Measurements from ENCODE around the gene MED27. TPM values are rescaled to one million over a fixed set of nuclear protein-coding genes. Genes with fewer than 3 reads are reported as not detected.

The MED27 gene
- polyA plus RNA-seq, 1 experiment = 36.9 TPM

DNA sequence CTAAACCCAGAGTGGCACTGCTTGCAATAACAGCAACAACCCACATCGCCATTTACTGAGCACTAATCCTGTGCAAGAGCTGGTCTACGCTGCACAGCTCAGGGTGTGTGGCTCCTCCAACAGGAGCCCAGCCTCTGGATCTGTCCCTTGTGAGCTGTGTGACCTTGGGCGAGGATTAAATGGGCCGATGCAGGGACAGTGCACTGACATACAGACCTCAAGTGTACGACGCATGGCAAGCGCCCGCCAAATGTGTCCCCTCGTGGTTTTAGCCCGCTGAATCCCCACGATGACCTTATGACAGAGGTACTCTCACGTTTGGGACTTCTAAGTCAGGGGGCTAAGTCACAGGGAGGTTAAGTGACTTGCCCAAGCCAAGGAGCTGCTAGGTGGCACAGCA is 209.5 kb downstream of the MED27 start:
- no peaks in the 10 kb centered on the region; the same call in 1 of the 2 replicates for H3K36me3 ChIP-seq (ENCODE audit: control insufficient read depth, insufficient read depth, low read length)
- ChIA-PET CTCF (interaction anchor here (0.6 kb wide), 1 partner anchor 416 kb away, joined by 3 read pairs; no protein-coding TSS in a partner anchor), POLR2A (no interaction called here)
- TF ChIP-seq, protein P1, sequence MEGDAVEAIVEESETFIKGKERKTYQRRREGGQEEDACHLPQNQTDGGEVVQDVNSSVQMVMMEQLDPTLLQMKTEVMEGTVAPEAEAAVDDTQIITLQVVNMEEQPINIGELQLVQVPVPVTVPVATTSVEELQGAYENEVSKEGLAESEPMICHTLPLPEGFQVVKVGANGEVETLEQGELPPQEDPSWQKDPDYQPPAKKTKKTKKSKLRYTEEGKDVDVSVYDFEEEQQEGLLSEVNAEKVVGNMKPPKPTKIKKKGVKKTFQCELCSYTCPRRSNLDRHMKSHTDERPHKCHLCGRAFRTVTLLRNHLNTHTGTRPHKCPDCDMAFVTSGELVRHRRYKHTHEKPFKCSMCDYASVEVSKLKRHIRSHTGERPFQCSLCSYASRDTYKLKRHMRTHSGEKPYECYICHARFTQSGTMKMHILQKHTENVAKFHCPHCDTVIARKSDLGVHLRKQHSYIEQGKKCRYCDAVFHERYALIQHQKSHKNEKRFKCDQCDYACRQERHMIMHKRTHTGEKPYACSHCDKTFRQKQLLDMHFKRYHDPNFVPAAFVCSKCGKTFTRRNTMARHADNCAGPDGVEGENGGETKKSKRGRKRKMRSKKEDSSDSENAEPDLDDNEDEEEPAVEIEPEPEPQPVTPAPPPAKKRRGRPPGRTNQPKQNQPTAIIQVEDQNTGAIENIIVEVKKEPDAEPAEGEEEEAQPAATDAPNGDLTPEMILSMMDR (IDR thresholded peaks at IDR 0.05; ENCODE audit: insufficient read depth, low read depth, low read length) = no peak
- DNase-seq (ENCODE audit: low read depth) = no peak
- no peak overlapping the region for H3K4me3 ChIP-seq (ENCODE audit: low read depth, low read length)
- no peaks in the 10 kb centered on the region for H3K27me3 ChIP-seq (ENCODE audit: control insufficient read depth, insufficient read depth, low read length)

- TF ChIP-seq, protein P1 (IDR thresholded peaks at IDR 0.05; ENCODE audit: insufficient read depth, low read depth, low read length) = no peak
- ChIA-PET POLR2A (no interaction called here), CTCF (interaction anchor here (0.6 to 0.9 kb wide), 3 partner anchors 15 to 417 kb away, joined by 3 to 6 read pairs (median 4); no protein-coding TSS in a partner anchor)
- Histone ChIP-seq H3K4me3 (ENCODE audit: low read depth, low read length) (no peak overlapping the region), H3K27me3 (ENCODE audit: control insufficient read depth, insufficient read depth, low read length) (no peaks in the 10 kb centered on the region), H3K36me3 (ENCODE audit: control insufficient read depth, insufficient read depth, low read length) (no peaks in the 10 kb centered on the region; the same call in 1 of the 2 replicates)
- DNase-seq (ENCODE audit: low read depth) = no peak
These were observed 210.3 kb downstream of the MED27 start for GRCh38 chr9:131869348-131869747.

DNA sequence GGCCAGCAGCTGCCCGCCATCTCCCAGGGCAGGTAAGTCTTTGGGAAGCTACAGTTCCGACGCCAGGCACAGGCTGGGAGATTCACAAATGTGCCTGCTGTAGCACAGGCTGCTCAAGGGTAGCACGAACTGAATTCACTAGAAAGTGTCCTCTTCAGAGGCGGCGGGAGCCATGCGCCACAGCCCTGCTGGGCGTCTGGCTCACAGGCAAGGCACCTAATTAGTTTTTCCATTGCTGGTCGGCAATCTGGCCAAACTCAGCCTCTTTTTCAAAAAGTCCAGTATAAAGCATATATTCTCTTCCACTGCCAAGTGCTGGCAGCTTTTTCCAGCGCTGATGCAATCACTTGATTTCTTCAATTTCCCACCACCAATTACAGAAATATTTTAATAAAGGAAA is 210.9 kb downstream of the MED27 start:
- H3K4me3 ChIP-seq (ENCODE audit: low read depth, low read length) = no peak overlapping the region
- ChIA-PET POLR2A (no interaction called here), CTCF (interaction anchor here (0.7 kb wide), 1 partner anchor 15 kb away, joined by 6 read pairs; no protein-coding TSS in a partner anchor)
- H3K36me3 ChIP-seq (ENCODE audit: control insufficient read depth, insufficient read depth, low read length) = no peaks in the 10 kb centered on the region; the same call in 1 of the 2 replicates
- TF ChIP-seq, protein P1 (IDR thresholded peaks at IDR 0.05; ENCODE audit: insufficient read depth, low read depth, low read length) = no peak
- H3K27me3 ChIP-seq (ENCODE audit: control insufficient read depth, insufficient read depth, low read length) = no peaks in the 10 kb centered on the region
- no peak for DNase-seq (ENCODE audit: low read depth)

GRCh38 chr9:131867611-131868192 is 212.0 kb downstream of the MED27 start:
- TF ChIP-seq, protein P1 (IDR thresholded peaks at IDR 0.05; ENCODE audit: insufficient read depth, low read depth, low read length) = no peak
- ChIA-PET POLR2A (no interaction called here), CTCF (no interaction called here)
- DNase-seq (ENCODE audit: low read depth) = no peak
- H3K27me3 ChIP-seq (ENCODE audit: control insufficient read depth, insufficient read depth, low read length) = no peaks in the 10 kb centered on the region
- H3K36me3 ChIP-seq (ENCODE audit: control insufficient read depth, insufficient read depth, low read length) = no peaks in the 10 kb centered on the region; the same call in none of the 2 replicates
- no peak overlapping the region for H3K4me3 ChIP-seq (ENCODE audit: low read depth, low read length)

DNA sequence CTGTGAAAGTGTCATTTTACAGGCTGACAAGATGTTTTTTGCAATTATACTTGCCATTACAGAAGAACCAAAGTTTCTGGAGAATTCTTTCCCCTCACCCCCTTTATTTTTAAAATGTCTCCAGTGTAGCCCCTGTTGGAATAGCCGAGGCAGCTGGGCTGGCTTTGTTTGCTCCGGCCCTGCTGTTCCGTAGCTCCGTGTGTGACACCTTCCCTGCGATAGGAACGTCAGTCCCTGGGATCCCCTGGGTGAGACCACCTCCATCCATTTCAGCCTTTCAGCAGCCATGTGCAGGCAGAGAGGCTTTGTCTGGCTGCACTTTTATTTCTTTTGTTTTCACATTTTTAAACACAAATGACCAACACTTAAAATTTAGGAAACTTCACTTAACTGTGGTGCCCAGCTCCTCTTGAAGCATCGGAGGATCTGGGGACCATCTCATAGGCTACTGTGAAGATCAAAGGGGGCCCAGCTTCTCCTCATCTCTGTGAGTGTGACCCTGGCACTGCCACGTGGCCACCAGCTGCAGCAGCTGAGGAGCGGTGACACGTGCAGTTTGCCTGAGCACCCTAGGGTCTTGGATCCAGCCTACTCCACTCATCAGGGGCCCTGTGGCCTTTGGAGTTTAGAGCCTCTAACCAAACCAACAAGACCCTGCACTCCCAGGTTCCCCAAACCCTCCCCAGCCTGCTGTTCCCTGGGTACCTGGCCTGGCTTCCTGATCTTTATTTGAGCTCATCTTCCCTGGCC is 214.0 kb downstream of the MED27 start:
- ChIA-PET CTCF (interaction anchor here (1.3 kb wide), 1 partner anchor 103 kb away, joined by 3 read pairs; no protein-coding TSS in a partner anchor), POLR2A (no interaction called here)
- Histone ChIP-seq H3K27me3 (ENCODE audit: control insufficient read depth, insufficient read depth, low read length) (no peaks in the 10 kb centered on the region), H3K36me3 (ENCODE audit: control insufficient read depth, insufficient read depth, low read length) (peaks cover 4% of the 10 kb centered on the region), H3K4me3 (ENCODE audit: low read depth, low read length) (no peak overlapping the region)
- TF ChIP-seq, protein P1 (IDR thresholded peaks at IDR 0.05; ENCODE audit: insufficient read depth, low read depth, low read length) = no peak
- DNase-seq (ENCODE audit: low read depth) = no peak
